ENCODE results near the gene CHFR. TPM values are rescaled to one million over a fixed set of nuclear protein-coding genes. Genes with fewer than 3 reads are reported as not detected.

Gene CHFR
- total and polyA plus RNA-seq, 2 of the 4 experiments (the other 2 are of a cell fraction) = 13.4 to 35.3 TPM

DNA sequence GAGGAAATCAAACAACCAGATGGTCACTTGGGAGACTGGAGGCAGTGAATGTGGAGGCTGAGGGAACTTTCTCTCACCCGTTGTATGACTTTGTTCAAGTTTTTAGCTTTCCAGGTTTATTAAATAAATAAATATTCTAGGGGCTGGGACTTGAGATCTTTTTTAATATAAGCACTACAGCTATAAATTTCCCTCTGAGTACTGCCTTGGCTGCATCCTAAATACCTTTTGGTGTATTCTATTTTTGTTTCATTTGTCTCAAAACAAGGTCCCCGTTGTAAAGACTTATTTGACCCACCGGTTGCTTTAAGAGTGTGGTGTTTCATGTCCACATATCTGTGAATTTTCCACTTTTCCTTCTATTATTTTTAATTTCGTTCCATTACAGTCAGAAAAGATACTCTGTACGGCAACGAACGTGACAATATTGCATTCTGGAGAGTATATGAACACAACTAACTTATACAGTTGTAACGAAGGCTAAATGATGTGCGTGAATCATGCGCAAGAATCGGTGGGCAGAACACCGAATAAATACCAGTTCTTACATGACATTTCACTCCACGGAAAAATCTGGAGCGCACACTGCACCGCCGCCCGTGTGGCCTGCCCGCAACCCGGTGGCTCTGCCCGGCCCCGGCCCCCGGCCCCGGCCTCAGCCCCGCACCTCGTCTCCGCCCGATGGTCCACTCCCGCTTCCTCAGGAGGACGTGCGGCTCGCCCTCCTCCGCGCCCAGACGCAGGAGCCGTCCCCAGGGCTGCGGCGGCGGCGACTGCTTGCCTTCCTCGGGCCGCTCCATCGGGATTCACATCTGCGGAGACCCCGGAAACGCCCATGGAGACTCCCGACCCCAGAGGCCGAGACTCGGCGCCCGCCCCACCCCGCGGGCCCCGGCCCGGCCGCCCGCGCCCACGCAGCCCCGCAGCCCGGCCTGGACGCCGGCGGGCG, 602 bp downstream of the CHFR start (continued):
- TF ChIP-seq, protein P1, sequence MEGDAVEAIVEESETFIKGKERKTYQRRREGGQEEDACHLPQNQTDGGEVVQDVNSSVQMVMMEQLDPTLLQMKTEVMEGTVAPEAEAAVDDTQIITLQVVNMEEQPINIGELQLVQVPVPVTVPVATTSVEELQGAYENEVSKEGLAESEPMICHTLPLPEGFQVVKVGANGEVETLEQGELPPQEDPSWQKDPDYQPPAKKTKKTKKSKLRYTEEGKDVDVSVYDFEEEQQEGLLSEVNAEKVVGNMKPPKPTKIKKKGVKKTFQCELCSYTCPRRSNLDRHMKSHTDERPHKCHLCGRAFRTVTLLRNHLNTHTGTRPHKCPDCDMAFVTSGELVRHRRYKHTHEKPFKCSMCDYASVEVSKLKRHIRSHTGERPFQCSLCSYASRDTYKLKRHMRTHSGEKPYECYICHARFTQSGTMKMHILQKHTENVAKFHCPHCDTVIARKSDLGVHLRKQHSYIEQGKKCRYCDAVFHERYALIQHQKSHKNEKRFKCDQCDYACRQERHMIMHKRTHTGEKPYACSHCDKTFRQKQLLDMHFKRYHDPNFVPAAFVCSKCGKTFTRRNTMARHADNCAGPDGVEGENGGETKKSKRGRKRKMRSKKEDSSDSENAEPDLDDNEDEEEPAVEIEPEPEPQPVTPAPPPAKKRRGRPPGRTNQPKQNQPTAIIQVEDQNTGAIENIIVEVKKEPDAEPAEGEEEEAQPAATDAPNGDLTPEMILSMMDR (conservative IDR thresholded peaks at IDR 0.05; ENCODE audit: low read depth, low read length) = no peak

- WGBS, 2 experiments (ENCODE audit: extremely low coverage in 2 of 2, insufficient read length in 1 of 2) = no CpG with 5 or more reads among the region's 7 CpGs
- H3K23ac ChIP-seq (ENCODE audit: low read depth, low read length) = no peak overlapping the region
- no peak overlapping the region for H2AFZ ChIP-seq (replicated peaks; ENCODE audit: low read length, poor library complexity)
- peak overlapping the region; percentile 27 for H2BK5ac ChIP-seq (ENCODE audit: low read depth, low read length, poor library complexity, severe bottlenecking)
- H3K4me1 ChIP-seq (ENCODE audit: control insufficient read depth, insufficient read depth, low read length) = peaks cover 5% of the 10 kb centered on the region
- dilution Hi-C loops (cut with HindIII; ENCODE audit: low sequenced_read_pairs, unreplicated experiment) = no loop called here
- no peak overlapping the region for H3K4me3 ChIP-seq (ENCODE audit: insufficient read depth, low read depth, low read length)
- no peak overlapping the region for H4K5ac ChIP-seq (ENCODE audit: low read depth, low read length)
- no peak overlapping the region for H2BK15ac ChIP-seq (ENCODE audit: low read depth, low read length)
- H3K4ac ChIP-seq (ENCODE audit: low read depth, low read length) = no peak overlapping the region
- H4K8ac ChIP-seq (ENCODE audit: low read depth in 2 of 2, low read length in 2 of 2) = no peak overlapping the region
- H4K91ac ChIP-seq (ENCODE audit: insufficient read depth, low read depth, low read length) = no peak overlapping the region
- 0 out of 2 replicates have a peak, but pooled peaks cover 2% of the 10 kb centered on the region for H3K9me1 ChIP-seq (ENCODE audit: insufficient read depth, low read length)
- H3K18ac ChIP-seq (ENCODE audit: low read depth, low read length) = no peak overlapping the region
- no peaks in the 10 kb centered on the region for H3K27me3 ChIP-seq (ENCODE audit: control insufficient read depth, insufficient read depth, low read length)
- H2BK120ac ChIP-seq (ENCODE audit: low read depth, low read length) = no peak overlapping the region
- peaks cover 31% of the 10 kb centered on the region for H3K36me3 ChIP-seq (ENCODE audit: control insufficient read depth, insufficient read depth, low read length)
- H3K27ac ChIP-seq (ENCODE audit: insufficient read depth, low read length) = peak overlapping the region; percentile 67; the same call in 1 of the 2 replicates
- CTCF ChIA-PET = no interaction called here
- no TSS peak for BruUV-seq (replicated peaks)
- peak overlapping the region; percentile 70 for H3K4me2 ChIP-seq (ENCODE audit: low read depth, low read length)
- POLR2A ChIA-PET (ENCODE audit: unreplicated experiment) = no interaction called here
- ATAC-seq (ENCODE audit: low read depth) (peak; percentile 89), DNase-seq (peak; percentile 78)
- H3K9me3 ChIP-seq (ENCODE audit: control insufficient read depth, insufficient read depth, low read length) = no peaks in the 10 kb centered on the region
- in situ Hi-C loops (cut with MboI; ENCODE audit: low sequenced_read_pairs) = no loop called here
- H4K20me1 ChIP-seq (ENCODE audit: insufficient read depth, low read length) = peaks cover 12% of the 10 kb centered on the region
- no peak overlapping the region for H3K56ac ChIP-seq (ENCODE audit: extremely low read depth, insufficient read depth, low read length)
- no peak overlapping the region for H2BK20ac ChIP-seq (ENCODE audit: low read depth, low read length)
- intact Hi-C loops (cut with micrococcal nuclease) = no loop called here
- peaks cover 18 to 32% of the 10 kb centered on the region in 2 experiments for H3K79me1 ChIP-seq (ENCODE audit: low read depth in 1 of 2, low read length in 2 of 2)
- peak overlapping the region; percentile 33 for H2AK9ac ChIP-seq (replicated peaks; ENCODE audit: low read depth, low read length, poor library complexity)
- no peak overlapping the region for H3K14ac ChIP-seq (replicated peaks; ENCODE audit: low read depth, low read length)
- 0 out of 2 replicates have a peak overlapping the region, but pooled peaks have one; percentile 7 for H2AK5ac ChIP-seq (ENCODE audit: low read depth, low read length)
- H3K9ac ChIP-seq (ENCODE audit: low read depth, low read length) = no peak overlapping the region
- TF ChIP-seq BHLHE40 (IDR thresholded peaks at IDR 0.05; ENCODE audit: low read depth, low read length) (no peak), MAFK (IDR thresholded peaks at IDR 0.05; ENCODE audit: low read depth, low read length) (no peak), FOS (IDR thresholded peaks at IDR 0.05; ENCODE audit: low read depth, low read length) (no peak), MXI1 (IDR thresholded peaks at IDR 0.05; ENCODE audit: borderline replicate concordance, low read depth, low read length) (peak; percentile 97)
- TF ChIP-seq, protein P2, sequence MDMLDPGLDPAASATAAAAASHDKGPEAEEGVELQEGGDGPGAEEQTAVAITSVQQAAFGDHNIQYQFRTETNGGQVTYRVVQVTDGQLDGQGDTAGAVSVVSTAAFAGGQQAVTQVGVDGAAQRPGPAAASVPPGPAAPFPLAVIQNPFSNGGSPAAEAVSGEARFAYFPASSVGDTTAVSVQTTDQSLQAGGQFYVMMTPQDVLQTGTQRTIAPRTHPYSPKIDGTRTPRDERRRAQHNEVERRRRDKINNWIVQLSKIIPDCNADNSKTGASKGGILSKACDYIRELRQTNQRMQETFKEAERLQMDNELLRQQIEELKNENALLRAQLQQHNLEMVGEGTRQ (IDR thresholded peaks at IDR 0.05; ENCODE audit: low read depth, low read length) = peak; percentile 90
These were observed 5.6 kb downstream of the CHFR start for GRCh38 chr12:132881818-132882217.
